Thymus (tissue), 11 donors: Measurements from ENCODE around the gene SLC34A1. TPM values are rescaled to one million over a fixed set of nuclear protein-coding genes. Genes with fewer than 3 reads are reported as not detected.

Experiments used
- DNase-seq, 9 donors: peaks; one replicate each; pipeline ENCODE4 v3.0.0-alpha.2; 2013; ENCODE audit warnings: low spot score in 9 of 9, low read depth in 6 of 9, missing footprints in 1 of 9
- H3K27ac ChIP-seq, 2 donors: one replicate each; pipeline ENCODE4 v1.5.1; 2013; ENCODE audit warnings: control low read depth in 1 of 2, low read depth in 1 of 2, low read length in 1 of 2, mild to moderate bottlenecking in 1 of 2, moderate library complexity in 1 of 2
- H3K27me3 ChIP-seq, 2 donors: one replicate each; pipeline ENCODE4 v1.5.1; 2013; ENCODE audit warnings: low read length in 1 of 2; ENCODE audit not compliant: control insufficient read depth in 2 of 2, insufficient read depth in 1 of 2
- H3K36me3 ChIP-seq, 2 donors: one replicate each; pipeline ENCODE4 v1.5.1; 2013; ENCODE audit warnings: low read length in 1 of 2, mild to moderate bottlenecking in 1 of 2, moderate library complexity in 1 of 2; ENCODE audit not compliant: control insufficient read depth in 2 of 2, insufficient read depth in 2 of 2
- H3K4me1 ChIP-seq, 2 donors: one replicate each; pipeline ENCODE4 v1.5.1; 2013; ENCODE audit warnings: low read length in 2 of 2; ENCODE audit not compliant: control insufficient read depth in 2 of 2, insufficient read depth in 2 of 2
- H3K4me3 ChIP-seq, 2 donors: one replicate each; pipeline ENCODE4 v1.5.1; 2013; ENCODE audit warnings: low read length in 2 of 2, control low read depth in 1 of 2, mild to moderate bottlenecking in 1 of 2
- H3K9me3 ChIP-seq, 2 donors: one replicate each; pipeline ENCODE4 v1.5.1; 2013; ENCODE audit warnings: low read length in 1 of 2, mild to moderate bottlenecking in 1 of 2; ENCODE audit not compliant: control insufficient read depth in 2 of 2, insufficient read depth in 1 of 2
- WGBS: extraction: QIAGEN DNeasy Blood & Tissue Kit; methylation state at CpG from one replicate; pipeline ENCODE4 v1.1.7; 2013; 5-methylcytosine and 5-hydroxymethylcytosine counted together
- polyA plus RNA-seq: library from polyadenylated mRNA; stranded (reverse); fragments of 200-250 nt; gene quantifications from one replicate; pipeline ENCODE4 v1.2.3, GENCODE V29; 2013
- total RNA-seq: library from RNA; stranded (reverse); fragments of 120-200 nt; gene quantifications from one replicate; pipeline ENCODE4 v1.2.4, GENCODE V29; 2013
- donor health status: healthy.

Gene SLC34A1
- total and polyA plus RNA-seq, 2 donors, result 0.02 to 0.05 TPM

DNA sequence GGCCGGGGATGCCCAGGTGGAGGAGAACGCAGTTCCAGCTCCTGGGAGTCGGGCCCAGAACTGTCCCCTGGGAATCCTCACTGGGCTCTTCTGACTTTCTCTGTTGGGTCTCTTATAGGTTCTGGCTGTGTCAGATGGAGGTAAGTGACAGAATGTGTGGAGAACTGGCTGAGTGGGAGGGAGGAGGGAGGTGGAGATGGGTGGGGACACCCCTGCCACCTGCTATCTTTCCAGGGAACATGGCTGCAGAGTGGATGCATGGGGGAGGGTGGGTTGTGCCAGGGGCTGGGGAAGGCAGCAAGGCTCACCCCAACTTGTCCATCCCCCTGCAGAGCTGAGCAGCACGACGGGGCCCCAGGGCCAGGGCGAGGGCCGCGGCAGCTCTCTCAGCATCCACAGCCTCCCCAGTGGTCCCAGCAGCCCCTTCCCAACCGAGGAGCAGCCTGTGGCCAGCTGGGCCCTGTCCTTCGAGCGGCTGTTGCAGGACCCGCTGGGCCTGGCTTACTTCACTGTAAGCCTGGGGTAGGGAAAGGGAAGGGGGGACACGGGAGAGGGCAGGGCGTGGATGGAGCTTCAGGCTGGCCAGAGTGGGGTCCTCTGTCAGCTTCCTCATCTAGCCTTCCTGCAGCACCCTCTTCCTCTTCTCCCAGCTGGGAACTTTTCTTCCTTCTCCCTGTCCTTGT is 18.2 kb upstream of the SLC34A1 start:
- peaks cover 25 to 66% of the 10 kb centered on the region in 2 donors for H3K4me1 ChIP-seq
- H3K27ac ChIP-seq, result peak overlapping the region; percentile 5 to 64
- no peak for DNase-seq
- H3K4me3 ChIP-seq, result no peak overlapping the region
- no peaks in the 10 kb centered on the region for H3K27me3 ChIP-seq
- H3K9me3 ChIP-seq, result peaks cover 0 to 3% of the 10 kb centered on the region in 2 donors
- 97% methylated on average over 14 of the region's 14 CpGs for WGBS
- peaks cover 50 to 61% of the 10 kb centered on the region in 2 donors for H3K36me3 ChIP-seq

DNA sequence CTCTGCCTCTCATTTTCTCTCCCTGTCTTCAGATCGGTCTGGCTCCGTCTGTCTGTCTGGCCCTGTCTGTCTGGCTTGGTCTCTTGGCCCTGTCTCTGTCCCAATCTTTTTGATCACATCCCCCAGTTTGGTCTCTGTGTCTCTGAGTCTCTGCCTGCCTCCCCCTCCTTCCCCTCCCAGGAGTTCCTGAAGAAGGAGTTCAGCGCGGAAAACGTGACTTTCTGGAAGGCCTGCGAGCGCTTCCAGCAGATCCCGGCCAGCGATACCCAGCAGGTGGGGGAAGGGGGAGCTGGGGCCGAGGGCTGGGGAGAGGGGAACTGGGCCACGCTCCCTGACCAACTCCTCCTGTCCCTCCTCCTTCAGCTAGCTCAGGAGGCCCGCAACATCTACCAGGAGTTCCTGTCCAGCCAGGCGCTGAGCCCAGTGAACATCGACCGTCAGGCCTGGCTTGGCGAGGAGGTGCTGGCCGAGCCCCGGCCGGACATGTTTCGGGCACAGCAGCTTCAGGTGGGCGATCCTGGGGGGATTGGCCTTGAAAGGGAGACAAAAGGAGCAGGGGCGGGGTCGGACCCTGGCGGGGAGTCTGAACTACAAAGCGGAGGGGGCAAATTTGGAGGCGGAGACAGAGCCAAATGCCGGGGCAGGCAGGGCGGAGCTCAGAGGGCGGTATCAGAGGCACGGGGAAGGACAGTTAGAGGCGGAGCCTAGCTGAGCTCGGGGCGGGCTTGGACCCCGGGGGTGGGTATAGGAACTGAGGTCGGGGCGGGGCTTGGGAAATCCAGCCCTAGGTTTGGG is 17.5 kb upstream of the SLC34A1 start:
- peak overlapping the region; percentile 68 to 73 for H3K27ac ChIP-seq
- no peaks in the 10 kb centered on the region for H3K27me3 ChIP-seq
- H3K4me1 ChIP-seq, result peaks cover 18 to 66% of the 10 kb centered on the region in 2 donors
- DNase-seq, result no peak
- H3K9me3 ChIP-seq, result peaks cover 0 to 3% of the 10 kb centered on the region in 2 donors
- peaks cover 57 to 69% of the 10 kb centered on the region in 2 donors for H3K36me3 ChIP-seq
- peak overlapping the region in 1 of 2 donors; percentile 5 for H3K4me3 ChIP-seq
- WGBS, result 90% methylated on average over 36 of the region's 36 CpGs

DNA sequence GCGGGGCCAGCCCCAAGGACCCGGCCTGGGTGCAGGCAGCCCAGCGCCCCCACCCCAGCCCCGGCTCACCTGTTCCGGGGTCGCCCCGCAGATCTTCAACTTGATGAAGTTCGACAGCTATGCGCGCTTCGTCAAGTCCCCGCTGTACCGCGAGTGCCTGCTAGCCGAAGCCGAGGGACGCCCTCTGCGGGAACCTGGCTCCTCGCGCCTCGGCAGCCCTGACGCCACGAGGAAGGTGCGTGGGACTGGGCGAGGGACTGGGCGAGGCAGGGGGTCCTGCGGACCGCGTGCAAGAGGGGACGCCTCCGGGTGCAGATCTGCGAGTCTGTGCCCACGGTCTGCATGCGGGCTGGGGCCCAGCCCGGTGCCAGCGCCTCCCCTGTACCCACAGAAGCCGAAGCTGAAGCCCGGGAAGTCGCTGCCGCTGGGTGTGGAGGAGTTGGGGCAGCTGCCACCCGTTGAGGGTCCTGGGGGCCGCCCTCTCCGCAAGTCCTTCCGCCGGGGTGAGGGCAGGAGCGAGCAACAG is 16.8 kb upstream of the SLC34A1 start:
- H3K4me1 ChIP-seq, result peaks cover 14 to 66% of the 10 kb centered on the region in 2 donors

DNA sequence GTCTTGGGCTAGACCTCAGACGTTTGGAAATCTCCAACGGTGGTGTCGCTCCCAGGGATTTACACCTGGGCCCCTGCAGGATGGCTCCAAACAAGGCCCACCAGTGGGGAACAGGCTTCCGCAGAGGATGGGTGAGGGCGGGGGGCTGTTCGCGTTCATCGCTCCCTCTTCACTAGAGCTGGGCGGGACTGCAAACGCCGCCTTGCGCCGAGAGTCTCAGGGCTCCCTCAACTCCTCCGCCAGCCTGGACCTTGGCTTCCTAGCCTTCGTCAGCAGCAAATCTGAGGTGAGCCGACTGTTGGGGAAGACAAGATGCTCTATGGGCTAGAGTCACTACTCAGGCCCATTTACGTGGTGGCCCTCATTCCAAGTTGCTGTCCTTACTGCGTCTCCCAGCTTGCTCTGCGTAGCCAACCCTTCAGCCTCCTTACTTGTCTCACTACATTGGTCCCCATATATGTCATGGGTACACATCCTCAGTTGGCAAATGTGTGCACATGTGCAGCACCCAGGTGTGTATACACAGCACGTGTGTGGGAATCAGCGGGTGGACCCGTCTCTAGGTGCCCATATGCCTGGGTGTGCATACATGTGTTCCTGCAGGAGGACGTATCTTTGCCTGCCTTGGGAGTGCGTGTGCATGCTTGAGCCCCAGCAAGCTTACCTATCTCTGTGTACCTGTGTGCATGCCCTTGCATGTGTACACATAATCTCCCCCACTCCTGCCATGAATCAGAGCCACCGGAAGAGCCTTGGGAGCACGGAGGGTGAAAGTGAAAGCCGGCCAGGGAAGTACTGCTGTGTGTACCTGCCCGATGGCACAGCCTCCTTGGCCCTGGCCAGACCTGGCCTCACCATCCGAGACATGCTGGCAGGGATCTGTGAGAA is 16.0 kb upstream of the SLC34A1 start:
- no peak overlapping the region for H3K27ac ChIP-seq
- H3K4me1 ChIP-seq, result peaks cover 10 to 66% of the 10 kb centered on the region in 2 donors
- H3K4me3 ChIP-seq, result no peak overlapping the region

More for the DNA sequence above, 16.8 kb upstream of the SLC34A1 start:
- H3K27me3 ChIP-seq, result no peaks in the 10 kb centered on the region
- DNase-seq, result no peak
- H3K9me3 ChIP-seq, result peaks cover 0 to 3% of the 10 kb centered on the region in 2 donors
- peak overlapping the region in 1 of 2 donors; percentile 8 for H3K27ac ChIP-seq
- H3K4me3 ChIP-seq, result no peak overlapping the region
- WGBS, result 93% methylated on average over 46 of the region's 46 CpGs
- H3K36me3 ChIP-seq, result peaks cover 64 to 75% of the 10 kb centered on the region in 2 donors

DNA sequence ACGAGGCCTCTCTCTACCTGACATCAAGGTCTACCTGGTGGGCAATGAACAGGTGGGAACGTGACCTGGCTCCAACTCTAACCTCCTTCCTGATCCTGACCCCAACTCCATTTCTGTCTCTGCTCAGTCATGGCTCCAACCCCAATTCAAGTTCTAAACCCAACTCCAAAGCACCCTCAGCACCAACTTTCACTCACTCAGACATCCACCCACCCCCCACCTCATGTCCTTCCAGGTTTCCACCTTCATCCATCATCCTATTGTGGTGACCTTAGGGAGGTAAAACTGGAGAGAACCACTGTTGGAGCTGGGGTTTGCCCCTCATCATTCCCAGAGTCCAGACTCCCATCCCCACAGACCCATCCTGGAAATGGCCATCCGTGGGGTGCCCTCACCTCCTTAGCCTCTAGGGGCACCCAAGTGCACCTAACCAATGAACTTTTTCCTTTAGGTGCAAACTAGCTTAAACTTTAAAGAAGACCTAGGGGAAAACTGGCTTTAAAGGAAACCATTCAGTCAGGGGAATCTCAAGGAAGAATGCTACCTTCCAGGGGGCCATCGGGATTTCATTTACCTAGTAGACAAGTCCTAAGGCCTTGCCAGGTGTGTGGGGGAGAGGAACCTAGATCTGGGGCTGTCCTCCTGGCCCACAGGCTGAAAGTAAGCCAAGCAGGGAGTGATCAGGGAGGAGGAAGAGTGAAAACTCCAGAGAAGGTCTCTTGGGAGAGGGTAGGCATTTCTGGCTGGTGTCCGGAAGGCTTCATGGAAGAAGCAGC is 15.2 kb upstream of the SLC34A1 start:
- 80% methylated on average over 5 of the region's 5 CpGs for WGBS
- H3K27ac ChIP-seq, result no peak overlapping the region
- DNase-seq, result peak in 1 of 9 donors; percentile 48
- H3K36me3 ChIP-seq, result peaks cover 79 to 87% of the 10 kb centered on the region in 2 donors
- H3K4me1 ChIP-seq, result peaks cover 5 to 65% of the 10 kb centered on the region in 2 donors
- H3K27me3 ChIP-seq, result no peaks in the 10 kb centered on the region
- H3K4me3 ChIP-seq, result no peak overlapping the region
- H3K9me3 ChIP-seq, result peaks cover 0 to 3% of the 10 kb centered on the region in 2 donors

More for the DNA sequence above, 16.0 kb upstream of the SLC34A1 start:
- DNase-seq, result no peak
- WGBS, result 96% methylated on average over 29 of the region's 29 CpGs
- Histone ChIP-seq H3K36me3 (peaks cover 72 to 83% of the 10 kb centered on the region in 2 donors), H3K9me3 (peaks cover 0 to 3% of the 10 kb centered on the region in 2 donors), H3K27me3 (no peaks in the 10 kb centered on the region)

DNA sequence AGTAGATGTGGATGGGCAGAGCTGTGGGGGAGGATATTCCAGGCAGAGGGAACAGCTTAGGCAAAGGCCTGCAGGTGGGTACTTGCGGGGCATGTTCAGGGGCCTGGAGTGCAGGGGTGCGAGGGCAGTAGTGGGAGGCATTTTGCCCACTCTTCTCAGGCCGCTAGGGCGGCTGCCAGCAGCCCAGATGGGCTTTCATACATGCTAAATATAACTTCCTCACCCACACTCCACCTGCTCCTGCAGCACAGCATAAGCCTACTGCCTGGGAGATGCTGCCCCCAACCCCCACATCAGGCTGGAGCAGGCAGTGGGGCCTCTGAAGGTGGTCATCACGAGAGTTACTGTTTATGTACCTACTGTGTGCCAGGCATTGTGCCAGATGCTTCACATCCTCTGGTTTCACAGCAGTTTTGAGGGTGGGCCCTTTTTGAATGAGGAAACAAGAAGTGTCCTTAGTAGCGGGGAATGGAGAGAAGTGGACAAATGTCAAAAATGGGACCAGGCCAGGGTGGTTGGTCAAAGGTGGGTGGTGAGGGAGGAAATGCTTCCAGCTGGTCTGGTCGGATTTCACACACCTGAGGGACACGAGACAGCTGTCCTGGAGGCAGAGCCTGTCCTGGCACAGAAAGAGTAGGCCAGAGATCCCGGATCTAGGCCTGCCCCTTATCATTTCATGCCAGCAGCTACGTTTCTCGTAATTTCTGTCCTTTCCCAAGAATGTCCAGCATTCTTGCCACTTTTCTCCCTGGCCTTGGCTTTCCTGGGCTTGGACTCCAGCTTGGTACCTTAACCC is 14.4 kb upstream of the SLC34A1 start:
- H3K4me1 ChIP-seq, result peaks cover 5 to 59% of the 10 kb centered on the region in 2 donors

DNA sequence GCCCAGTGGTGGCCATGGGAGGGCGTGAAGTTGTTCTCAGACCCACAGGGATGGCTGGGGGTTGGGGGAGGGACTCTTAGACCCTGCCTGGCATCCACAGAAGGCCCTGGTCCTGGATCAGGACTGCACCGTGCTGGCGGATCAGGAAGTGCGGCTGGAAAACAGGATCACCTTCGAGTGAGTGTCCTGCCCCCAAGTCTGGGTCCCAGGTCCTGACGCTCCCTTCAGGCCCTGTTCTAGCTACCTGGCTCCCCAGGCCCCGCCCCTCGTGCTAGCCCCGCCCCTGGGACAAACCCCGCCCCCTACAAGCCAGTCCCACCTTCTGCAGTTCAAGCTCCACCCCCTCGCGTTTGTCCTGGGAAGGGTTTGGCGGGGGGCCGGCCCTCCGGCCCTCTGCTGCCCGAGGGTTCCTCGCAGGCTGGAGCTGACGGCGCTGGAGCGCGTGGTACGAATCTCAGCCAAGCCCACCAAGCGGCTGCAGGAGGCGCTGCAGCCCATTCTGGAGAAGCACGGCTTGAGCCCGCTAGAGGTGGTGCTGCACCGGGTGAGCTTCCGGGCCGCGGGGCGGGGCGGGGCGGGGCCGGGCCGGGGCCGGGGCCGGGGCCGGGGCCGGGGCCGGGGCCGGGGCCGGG is 13.6 kb upstream of the SLC34A1 start:
- WGBS, result 69% methylated on average over 42 of the region's 42 CpGs
- Histone ChIP-seq H3K27me3 (no peaks in the 10 kb centered on the region), H3K4me3 (peak overlapping the region in 1 of 2 donors; percentile 23), H3K4me1 (peaks cover 5 to 55% of the 10 kb centered on the region in 2 donors), H3K9me3 (peaks cover 0 to 3% of the 10 kb centered on the region in 2 donors), H3K27ac (peak overlapping the region in 1 of 2 donors; percentile 19), H3K36me3 (peaks cover 76 to 80% of the 10 kb centered on the region in 2 donors)
- peak in 1 of 9 donors; percentile 78 for DNase-seq

More for the DNA sequence above, 14.4 kb upstream of the SLC34A1 start:
- WGBS, result 79% methylated on average over 11 of the region's 11 CpGs
- no peak overlapping the region for H3K4me3 ChIP-seq
- no peaks in the 10 kb centered on the region for H3K27me3 ChIP-seq
- H3K9me3 ChIP-seq, result peaks cover 0 to 3% of the 10 kb centered on the region in 2 donors
- H3K36me3 ChIP-seq, result peaks cover 77 to 86% of the 10 kb centered on the region in 2 donors
- H3K27ac ChIP-seq, result no peak overlapping the region
- DNase-seq, result no peak
